ENCODE measurements around the gene PDE10A. TPM values are rescaled to one million over a fixed set of nuclear protein-coding genes. Genes with fewer than 3 reads are reported as not detected.
"Not testable (repeated sequence)": the region's sequence is repeated elsewhere in the genome, so short reads cannot be mapped to it uniquely, and the experiment has no call there.

PDE10A gene
- total and polyA plus RNA-seq, 7 donors, result 1.2 to 33.5 (median 7.4) TPM; not detected in 1

DNA sequence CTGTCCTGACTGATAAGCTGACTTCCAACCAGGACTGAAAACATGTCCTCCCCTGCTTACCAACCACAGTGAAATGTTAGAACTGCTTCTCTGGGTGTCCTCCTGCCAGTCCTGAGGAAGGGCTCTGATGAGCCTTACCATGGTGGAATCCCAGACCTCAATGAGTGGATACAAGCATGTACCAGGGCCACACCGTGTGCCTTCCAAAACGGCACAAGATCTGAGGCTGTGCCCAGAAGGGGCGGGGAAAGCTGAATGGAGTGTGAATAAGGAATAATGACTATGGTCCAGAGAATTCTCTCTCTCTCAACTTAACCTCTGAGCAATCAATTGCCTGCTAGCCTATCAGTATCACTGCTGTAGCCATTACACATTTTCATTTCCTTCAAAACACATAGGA lies 51.7 kb downstream of the PDE10A start:
- no peaks in the 10 kb centered on the region for H3K9me3 ChIP-seq
- 81 to 86% methylated on average over 3 of the region's 3 CpGs for WGBS, 2 donors
- no peaks in the 10 kb centered on the region for H3K27me3 ChIP-seq
- H3K27ac ChIP-seq, result no peak overlapping the region
- intact Hi-C loops (cut with DNase I), result no loop called here
- no peak for DNase-seq
- H3K4me1 ChIP-seq, result no peaks in the 10 kb centered on the region
- no peak overlapping the region for H3K4me3 ChIP-seq
- no peaks in the 10 kb centered on the region for H3K36me3 ChIP-seq
- TF ChIP-seq POLR2A (IDR thresholded peaks at IDR 0.05), result no peak
- TF ChIP-seq POLR2AphosphoS5 (IDR thresholded peaks at IDR 0.05), result no peak

DNA sequence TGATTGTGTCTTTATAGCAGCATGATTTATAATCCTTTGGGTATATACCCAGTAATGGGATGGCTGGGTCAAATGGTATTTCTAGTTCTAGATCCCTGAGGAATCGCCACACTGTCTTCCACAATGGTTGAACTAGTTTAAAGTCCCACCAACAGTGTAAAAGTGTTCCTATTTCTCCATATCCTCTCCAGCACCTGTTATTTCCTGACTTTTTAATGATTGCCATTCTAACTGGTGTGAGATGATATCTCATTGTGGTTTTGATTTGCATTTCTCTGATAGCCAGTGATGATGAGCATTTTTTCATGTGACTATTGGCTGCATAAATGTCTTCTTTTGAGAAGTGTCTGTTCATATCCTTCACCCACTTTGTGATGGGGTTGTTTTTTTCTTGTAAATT lies 54.5 kb downstream of the PDE10A start:
- intact Hi-C loops (cut with DNase I); H3K4me1 ChIP-seq; DNase-seq; H3K27me3 ChIP-seq; H3K9me3 ChIP-seq; H3K27ac ChIP-seq; H3K36me3 ChIP-seq; H3K4me3 ChIP-seq: not testable (repeated sequence)
- 83 to 100% methylated on average over 1 of the region's 1 CpG for WGBS, 2 donors

DNA sequence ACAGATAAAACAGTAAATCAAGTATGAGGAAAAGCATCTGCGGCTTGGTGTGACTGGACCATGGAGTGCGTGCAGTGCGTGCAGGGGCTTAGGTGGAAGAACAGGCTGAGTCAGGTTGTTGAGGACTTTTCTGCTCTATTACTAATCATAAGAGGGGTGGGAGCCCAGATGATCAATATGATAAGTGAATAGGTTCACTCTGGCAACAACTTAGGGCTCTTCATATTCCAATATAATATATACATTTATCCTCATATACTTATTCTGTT lies 56.4 kb downstream of the PDE10A start:
- Histone ChIP-seq H3K4me3 (no peak overlapping the region), H3K9me3 (no peaks in the 10 kb centered on the region), H3K4me1 (no peaks in the 10 kb centered on the region), H3K36me3 (no peaks in the 10 kb centered on the region), H3K27me3 (no peaks in the 10 kb centered on the region), H3K27ac (no peak overlapping the region)
- 58 to 77% methylated on average over 3 of the region's 3 CpGs for WGBS, 2 donors
- intact Hi-C loops (cut with DNase I), result no loop called here
- TF ChIP-seq POLR2AphosphoS5 (IDR thresholded peaks at IDR 0.05), result no peak
- no peak for TF ChIP-seq EP300 (IDR thresholded peaks at IDR 0.05)
- TF ChIP-seq POLR2A (IDR thresholded peaks at IDR 0.05), result no peak
- no peak for TF ChIP-seq CTCF (IDR thresholded peaks at IDR 0.05)
- no peak for DNase-seq

GRCh38 chr6:165605901-165606739 lies 56.9 kb downstream of the PDE10A start:
- Histone ChIP-seq H3K27ac (no peak overlapping the region), H3K4me3 (no peak overlapping the region), H3K36me3 (no peaks in the 10 kb centered on the region), H3K4me1 (no peaks in the 10 kb centered on the region), H3K27me3 (no peaks in the 10 kb centered on the region), H3K9me3 (no peaks in the 10 kb centered on the region)
- intact Hi-C loops (cut with DNase I), result no loop called here
- no peak for TF ChIP-seq POLR2AphosphoS5 (IDR thresholded peaks at IDR 0.05)
- TF ChIP-seq CTCF (IDR thresholded peaks at IDR 0.05), result no peak
- no peak for TF ChIP-seq POLR2A (IDR thresholded peaks at IDR 0.05)
- WGBS, 2 donors, result 39 to 75% methylated on average over 13 of the region's 13 CpGs
- no peak for DNase-seq

DNA sequence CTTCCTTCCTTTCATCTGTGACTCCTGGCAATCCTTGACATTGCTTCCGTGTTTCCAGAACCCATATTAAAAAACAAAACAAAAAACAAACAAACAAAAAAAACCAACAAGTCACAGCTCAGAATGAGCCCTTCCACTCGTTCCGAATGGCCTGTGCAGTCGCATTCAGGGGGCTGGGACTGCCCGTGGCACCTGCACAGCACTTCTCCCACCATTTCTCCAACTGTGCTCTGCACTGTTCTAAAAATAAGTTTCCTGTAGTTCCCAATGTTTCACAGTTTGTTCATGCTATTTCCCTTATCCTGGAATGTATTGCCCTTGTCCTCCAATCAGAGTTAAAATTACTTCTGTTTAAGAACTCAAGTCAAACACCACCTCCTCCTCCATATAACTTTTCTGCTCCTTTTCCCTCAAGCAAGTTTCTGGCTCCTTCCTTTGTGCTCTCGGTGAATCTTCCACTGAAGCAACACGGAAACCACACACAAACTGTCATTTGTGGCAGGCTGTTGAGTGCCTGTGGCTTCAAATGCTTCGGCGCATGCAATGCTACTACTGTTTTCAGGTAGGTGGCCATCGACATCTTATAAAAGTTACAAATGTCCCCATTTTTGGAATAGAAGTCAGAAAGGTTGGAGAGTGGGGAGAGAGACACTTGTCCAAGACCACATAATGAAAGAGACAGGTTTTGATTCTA lies 57.7 kb downstream of the PDE10A start:
- Histone ChIP-seq H3K27me3 (no peaks in the 10 kb centered on the region), H3K9me3 (no peaks in the 10 kb centered on the region), H3K4me3 (no peak overlapping the region), H3K36me3 (no peaks in the 10 kb centered on the region), H3K27ac (no peak overlapping the region), H3K4me1 (no peaks in the 10 kb centered on the region)
- TF ChIP-seq POLR2A (IDR thresholded peaks at IDR 0.05), result no peak
- TF ChIP-seq EP300 (IDR thresholded peaks at IDR 0.05), result no peak
- TF ChIP-seq POLR2AphosphoS5 (IDR thresholded peaks at IDR 0.05), result no peak
- no peak for TF ChIP-seq CTCF (IDR thresholded peaks at IDR 0.05)
- intact Hi-C loops (cut with DNase I), result no loop called here
- WGBS, 2 donors, result 79 to 85% methylated on average over 10 of the region's 10 CpGs
- DNase-seq, result no peak

Data from sigmoid colon (tissue), 7 donors.